ENCODE measurements around the gene HPSE2.

HPSE2 gene

GRCh38 chr10:98436704-98437103 is 798.9 kb downstream of the HPSE2 start:
- TF ChIP-seq MYC (IDR thresholded peaks at IDR 0.05; ENCODE audit: low read depth, low read length) (no peak), MAX (IDR thresholded peaks at IDR 0.05; ENCODE audit: low read depth, low read length) (no peak), CTCF (IDR thresholded peaks at IDR 0.05; ENCODE audit: low read depth, low read length) (no peak), POLR2A (IDR thresholded peaks at IDR 0.05; ENCODE audit: extremely low read depth, insufficient read length) (no peak)

GRCh38 chr10:98435178-98435577 is 800.5 kb downstream of the HPSE2 start:
- DNase-seq (ENCODE audit: low read depth) = no peak
- H3K4me3 ChIP-seq (ENCODE audit: low read depth, low read length) = no peak overlapping the region
- TF ChIP-seq CTCF (IDR thresholded peaks at IDR 0.05; ENCODE audit: low read depth, low read length) (no peak), POLR2A (IDR thresholded peaks at IDR 0.05; ENCODE audit: extremely low read depth, insufficient read length) (no peak), MAX (IDR thresholded peaks at IDR 0.05; ENCODE audit: low read depth, low read length) (no peak), MYC (IDR thresholded peaks at IDR 0.05; ENCODE audit: low read depth, low read length) (no peak)

More at GRCh38 chr10:98436704-98437103, 798.9 kb downstream of the HPSE2 start:
- no peak for DNase-seq (ENCODE audit: low read depth)
- no peak overlapping the region for H3K4me3 ChIP-seq (ENCODE audit: low read depth, low read length)

- TF ChIP-seq POLR2A (IDR thresholded peaks at IDR 0.05; ENCODE audit: extremely low read depth, insufficient read length) = no peak
- no peak for TF ChIP-seq CTCF (IDR thresholded peaks at IDR 0.05; ENCODE audit: low read depth, low read length)
- TF ChIP-seq MYC (IDR thresholded peaks at IDR 0.05; ENCODE audit: low read depth, low read length) = no peak
- TF ChIP-seq MAX (IDR thresholded peaks at IDR 0.05; ENCODE audit: low read depth, low read length) = no peak
- DNase-seq (ENCODE audit: low read depth) = no peak
- H3K4me3 ChIP-seq (ENCODE audit: low read depth, low read length) = no peak overlapping the region
These were observed 801.5 kb downstream of the HPSE2 start for GRCh38 chr10:98433881-98434732.

- no peak for DNase-seq (ENCODE audit: low read depth)
- TF ChIP-seq CTCF (IDR thresholded peaks at IDR 0.05; ENCODE audit: low read depth, low read length) (no peak), POLR2A (IDR thresholded peaks at IDR 0.05; ENCODE audit: extremely low read depth, insufficient read length) (no peak), MAX (IDR thresholded peaks at IDR 0.05; ENCODE audit: low read depth, low read length) (no peak), MYC (IDR thresholded peaks at IDR 0.05; ENCODE audit: low read depth, low read length) (no peak)
- H3K4me3 ChIP-seq (ENCODE audit: low read depth, low read length) = no peak overlapping the region
These were observed 802.3 kb downstream of the HPSE2 start for GRCh38 chr10:98433371-98433770.

GRCh38 chr10:98432330-98432729 is 803.3 kb downstream of the HPSE2 start:
- no peak for TF ChIP-seq MAX (IDR thresholded peaks at IDR 0.05; ENCODE audit: low read depth, low read length)
- no peak for TF ChIP-seq CTCF (IDR thresholded peaks at IDR 0.05; ENCODE audit: low read depth, low read length)
- TF ChIP-seq POLR2A (IDR thresholded peaks at IDR 0.05; ENCODE audit: extremely low read depth, insufficient read length) = no peak
- TF ChIP-seq MYC (IDR thresholded peaks at IDR 0.05; ENCODE audit: low read depth, low read length) = no peak
- no peak overlapping the region for H3K4me3 ChIP-seq (ENCODE audit: low read depth, low read length)
- no peak for DNase-seq (ENCODE audit: low read depth)
